ENCODE measurements around the gene MACROH2A1.

DNA sequence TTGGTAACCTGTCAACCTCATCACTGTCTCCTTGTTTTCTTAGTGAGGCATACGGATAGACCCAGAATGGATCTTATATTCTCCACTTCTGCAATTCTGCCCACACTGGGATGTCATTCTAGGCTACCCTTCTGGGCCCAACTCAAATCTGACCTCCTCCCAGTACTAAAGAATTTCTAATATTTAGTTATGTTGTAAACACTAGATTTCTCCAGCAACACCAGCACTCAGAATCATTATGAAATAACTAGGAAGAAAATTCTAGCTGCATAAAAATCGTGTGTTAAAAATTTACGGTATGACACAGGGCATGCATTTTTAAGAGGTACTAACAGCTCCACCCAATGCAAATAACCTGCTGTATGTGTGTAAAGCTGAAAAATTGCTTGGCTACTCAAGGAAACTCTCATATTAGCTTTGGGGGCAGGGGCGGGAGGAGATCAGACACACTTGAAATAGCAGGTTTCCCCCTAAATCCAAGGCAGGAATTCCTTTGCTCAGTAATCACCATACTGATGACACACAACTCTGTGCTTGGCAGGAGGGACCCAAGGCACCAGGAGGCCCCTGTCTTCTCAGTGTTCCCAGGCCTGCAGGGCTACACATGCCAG is 27.3 kb downstream of the MACROH2A1 start:
- TF ChIP-seq, protein P1, sequence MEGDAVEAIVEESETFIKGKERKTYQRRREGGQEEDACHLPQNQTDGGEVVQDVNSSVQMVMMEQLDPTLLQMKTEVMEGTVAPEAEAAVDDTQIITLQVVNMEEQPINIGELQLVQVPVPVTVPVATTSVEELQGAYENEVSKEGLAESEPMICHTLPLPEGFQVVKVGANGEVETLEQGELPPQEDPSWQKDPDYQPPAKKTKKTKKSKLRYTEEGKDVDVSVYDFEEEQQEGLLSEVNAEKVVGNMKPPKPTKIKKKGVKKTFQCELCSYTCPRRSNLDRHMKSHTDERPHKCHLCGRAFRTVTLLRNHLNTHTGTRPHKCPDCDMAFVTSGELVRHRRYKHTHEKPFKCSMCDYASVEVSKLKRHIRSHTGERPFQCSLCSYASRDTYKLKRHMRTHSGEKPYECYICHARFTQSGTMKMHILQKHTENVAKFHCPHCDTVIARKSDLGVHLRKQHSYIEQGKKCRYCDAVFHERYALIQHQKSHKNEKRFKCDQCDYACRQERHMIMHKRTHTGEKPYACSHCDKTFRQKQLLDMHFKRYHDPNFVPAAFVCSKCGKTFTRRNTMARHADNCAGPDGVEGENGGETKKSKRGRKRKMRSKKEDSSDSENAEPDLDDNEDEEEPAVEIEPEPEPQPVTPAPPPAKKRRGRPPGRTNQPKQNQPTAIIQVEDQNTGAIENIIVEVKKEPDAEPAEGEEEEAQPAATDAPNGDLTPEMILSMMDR (IDR thresholded peaks at IDR 0.05; ENCODE audit: low read depth, low read length, poor library complexity, severe bottlenecking) = no peak
- no peak for TF ChIP-seq EZH2phosphoT487 (IDR thresholded peaks at IDR 0.05; ENCODE audit: borderline replicate concordance, low read length)
